Measurements from ENCODE around the gene TXNDC5. TPM values are rescaled to one million over a fixed set of nuclear protein-coding genes. Genes with fewer than 3 reads are reported as not detected.

Gene TXNDC5
- total RNA-seq, 2 experiments from 2014 or later, result 312 to 319 TPM

DNA sequence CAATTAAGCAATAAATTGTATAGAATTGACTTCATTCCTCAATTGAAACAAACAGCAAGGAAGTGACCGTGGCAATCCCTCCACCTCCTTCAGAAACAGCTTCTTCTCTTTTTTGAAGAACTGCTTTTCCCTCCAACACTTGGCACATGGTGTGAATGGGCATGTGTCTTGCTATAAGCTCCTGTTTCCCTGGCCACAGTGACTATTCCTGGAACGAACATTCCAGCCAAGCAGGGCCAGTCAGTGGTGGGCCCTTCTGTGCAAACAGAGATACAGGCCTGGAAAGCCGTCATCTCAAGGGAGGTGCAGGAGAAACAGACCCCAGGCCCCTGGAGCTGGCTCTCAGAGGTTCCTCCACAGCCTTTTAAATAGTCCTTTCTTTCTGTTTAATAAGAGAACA, 6.9 kb downstream of the TXNDC5 start:
- no peak for DNase-seq (ENCODE audit: low spot score)
- Histone ChIP-seq H3K4me1 (ENCODE audit: insufficient read depth, low read length, poor library complexity, severe bottlenecking) (peaks cover 82% of the 10 kb centered on the region), H3K79me2 (ENCODE audit: insufficient read depth, low read depth, low read length) (peaks cover 70% of the 10 kb centered on the region), H2AFZ (ENCODE audit: low read length) (no peak overlapping the region), H3K4me3 (ENCODE audit: low read depth, low read length, poor library complexity, severe bottlenecking) (no peak overlapping the region), H3K36me3 (ENCODE audit: insufficient read depth, low read length) (peaks cover 97% of the 10 kb centered on the region), H4K20me1 (ENCODE audit: insufficient read depth, low read length) (peaks cover 27% of the 10 kb centered on the region), H3K9me3 (ENCODE audit: low read length) (no peaks in the 10 kb centered on the region), H3K27ac (ENCODE audit: low read depth, low read length, poor library complexity, severe bottlenecking) (no peak overlapping the region), H3K4me2 (ENCODE audit: low read length) (no peak overlapping the region), H3K9me2 (ENCODE audit: insufficient read depth, low read length) (no peaks in the 10 kb centered on the region)
- ChIA-PET CTCF (ENCODE audit: unreplicated experiment) (interaction anchor here (1.2 kb wide), 1 partner anchor 9 kb away, joined by 4 read pairs; no protein-coding TSS in a partner anchor), POLR2A (interaction anchor here (0.6 to 2.1 kb wide), 5 partner anchors 8 to 104 kb away, joined by 3 to 10 read pairs (median 3); no protein-coding TSS in a partner anchor)
- intact Hi-C loops (cut with micrococcal nuclease; ENCODE audit: unreplicated experiment), result no loop called here
- no TSS peak for BruUV-seq (replicated peaks)
- no peak for TF ChIP-seq EZH2phosphoT487 (IDR thresholded peaks at IDR 0.05; ENCODE audit: borderline replicate concordance, low read depth, low read length)
- TF ChIP-seq, protein P1, sequence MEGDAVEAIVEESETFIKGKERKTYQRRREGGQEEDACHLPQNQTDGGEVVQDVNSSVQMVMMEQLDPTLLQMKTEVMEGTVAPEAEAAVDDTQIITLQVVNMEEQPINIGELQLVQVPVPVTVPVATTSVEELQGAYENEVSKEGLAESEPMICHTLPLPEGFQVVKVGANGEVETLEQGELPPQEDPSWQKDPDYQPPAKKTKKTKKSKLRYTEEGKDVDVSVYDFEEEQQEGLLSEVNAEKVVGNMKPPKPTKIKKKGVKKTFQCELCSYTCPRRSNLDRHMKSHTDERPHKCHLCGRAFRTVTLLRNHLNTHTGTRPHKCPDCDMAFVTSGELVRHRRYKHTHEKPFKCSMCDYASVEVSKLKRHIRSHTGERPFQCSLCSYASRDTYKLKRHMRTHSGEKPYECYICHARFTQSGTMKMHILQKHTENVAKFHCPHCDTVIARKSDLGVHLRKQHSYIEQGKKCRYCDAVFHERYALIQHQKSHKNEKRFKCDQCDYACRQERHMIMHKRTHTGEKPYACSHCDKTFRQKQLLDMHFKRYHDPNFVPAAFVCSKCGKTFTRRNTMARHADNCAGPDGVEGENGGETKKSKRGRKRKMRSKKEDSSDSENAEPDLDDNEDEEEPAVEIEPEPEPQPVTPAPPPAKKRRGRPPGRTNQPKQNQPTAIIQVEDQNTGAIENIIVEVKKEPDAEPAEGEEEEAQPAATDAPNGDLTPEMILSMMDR (conservative IDR thresholded peaks at IDR 0.05; ENCODE audit: low read length), result no peak

DNA sequence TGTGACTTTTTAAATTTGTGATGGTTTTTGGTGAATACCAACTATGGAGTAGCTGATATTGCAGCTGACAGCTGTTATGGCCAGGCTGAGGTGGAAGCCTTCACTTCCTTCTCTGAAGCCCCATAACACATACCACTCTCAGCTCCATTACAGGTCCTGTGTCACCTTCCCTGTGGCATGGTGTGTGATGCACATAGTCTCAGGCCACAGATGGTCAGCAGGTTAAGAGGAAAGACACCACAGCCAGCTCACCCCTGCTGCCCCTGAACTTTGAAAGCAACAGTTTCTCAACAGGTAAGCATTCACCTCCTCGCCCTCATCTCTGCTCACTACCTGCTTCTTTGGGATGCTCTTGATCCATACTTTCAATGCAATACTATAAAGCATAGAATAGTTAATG, 7.7 kb downstream of the TXNDC5 start:
- Histone ChIP-seq H3K4me1 (ENCODE audit: insufficient read depth, low read length, poor library complexity, severe bottlenecking) (peaks cover 82% of the 10 kb centered on the region), H3K27ac (ENCODE audit: low read depth, low read length, poor library complexity, severe bottlenecking) (no peak overlapping the region), H3K4me3 (ENCODE audit: low read depth, low read length, poor library complexity, severe bottlenecking) (no peak overlapping the region), H3K4me2 (ENCODE audit: low read length) (no peak overlapping the region), H3K79me2 (ENCODE audit: insufficient read depth, low read depth, low read length) (peaks cover 68% of the 10 kb centered on the region), H3K36me3 (ENCODE audit: insufficient read depth, low read length) (peaks cover 98% of the 10 kb centered on the region), H3K9me3 (ENCODE audit: low read length) (no peaks in the 10 kb centered on the region), H3K9me2 (ENCODE audit: insufficient read depth, low read length) (no peaks in the 10 kb centered on the region), H4K20me1 (ENCODE audit: insufficient read depth, low read length) (peaks cover 32% of the 10 kb centered on the region), H2AFZ (ENCODE audit: low read length) (no peak overlapping the region)
- intact Hi-C loops (cut with micrococcal nuclease; ENCODE audit: unreplicated experiment), result no loop called here
- POLR2A ChIA-PET, result interaction anchor here (0.6 to 2.1 kb wide), 6 partner anchors 9 to 1573 kb away, joined by 3 to 10 read pairs (median 3); no protein-coding TSS in a partner anchor
- no TSS peak for BruUV-seq (replicated peaks)
- DNase-seq (ENCODE audit: low spot score), result no peak
- no peak for TF ChIP-seq EZH2phosphoT487 (IDR thresholded peaks at IDR 0.05; ENCODE audit: borderline replicate concordance, low read depth, low read length)
- TF ChIP-seq, protein P1 (conservative IDR thresholded peaks at IDR 0.05; ENCODE audit: low read length), result no peak
- CTCF ChIA-PET (ENCODE audit: unreplicated experiment), result interaction anchor here (1.3 kb wide), 1 partner anchor 14 kb away, joined by 3 read pairs; no protein-coding TSS in a partner anchor

GRCh38 chr6:7902221-7902620, 8.4 kb downstream of the TXNDC5 start:
- peak overlapping the region; percentile 39 for H3K27ac ChIP-seq (ENCODE audit: low read depth, low read length, poor library complexity, severe bottlenecking)
- peaks cover 64% of the 10 kb centered on the region for H3K79me2 ChIP-seq (ENCODE audit: insufficient read depth, low read depth, low read length)
- intact Hi-C loops (cut with micrococcal nuclease; ENCODE audit: unreplicated experiment), result no loop called here
- H3K36me3 ChIP-seq (ENCODE audit: insufficient read depth, low read length), result peaks cover 98% of the 10 kb centered on the region
- H3K4me3 ChIP-seq (ENCODE audit: low read depth, low read length, poor library complexity, severe bottlenecking), result no peak overlapping the region
- peaks cover 82% of the 10 kb centered on the region for H3K4me1 ChIP-seq (ENCODE audit: insufficient read depth, low read length, poor library complexity, severe bottlenecking)
- no TSS peak for BruUV-seq (replicated peaks)
- H3K4me2 ChIP-seq (ENCODE audit: low read length), result no peak overlapping the region
- no peak overlapping the region for H2AFZ ChIP-seq (ENCODE audit: low read length)
- no peak for DNase-seq (ENCODE audit: low spot score)
- ChIA-PET CTCF (ENCODE audit: unreplicated experiment) (interaction anchor here (1.3 kb wide), 1 partner anchor 15 kb away, joined by 3 read pairs; no protein-coding TSS in a partner anchor), POLR2A (interaction anchor here (0.6 to 2.1 kb wide), 4 partner anchors 11 to 1572 kb away, joined by 3 to 10 read pairs (median 6); no protein-coding TSS in a partner anchor)
- no peaks in the 10 kb centered on the region for H3K9me2 ChIP-seq (ENCODE audit: insufficient read depth, low read length)
- peaks cover 32% of the 10 kb centered on the region for H4K20me1 ChIP-seq (ENCODE audit: insufficient read depth, low read length)
- no peaks in the 10 kb centered on the region for H3K9me3 ChIP-seq (ENCODE audit: low read length)
- no peak for TF ChIP-seq EZH2phosphoT487 (IDR thresholded peaks at IDR 0.05; ENCODE audit: borderline replicate concordance, low read depth, low read length)
- TF ChIP-seq, protein P1 (conservative IDR thresholded peaks at IDR 0.05; ENCODE audit: low read length), result no peak

Data from OCI-LY7 (cell line).